GM12878 (cell line): Measurements from ENCODE around the gene HDAC8. TPM values are rescaled to one million over a fixed set of nuclear protein-coding genes. Genes with fewer than 3 reads are reported as not detected.

Source experiments
- ATAC-seq: fragments of 200-7000 bp; cut with Tn5 transposase; 3 replicates; pipeline ENCODE4 v1.9.1; 2020; ENCODE audit warnings: mild to moderate bottlenecking, moderate library complexity
- BruUV-seq: library from RNA; stranded (reverse); fragments of 400-500 nt; replicated peaks from 2 replicates; lab custom pipeline; 2021; lab: Mats Ljungman, UMichigan
- CTCF ChIA-PET: fragments of 300-600 bp; sonication (Branson Sonifier 250); formaldehyde crosslinking; extraction: SDS; loops from one replicate; lab custom pipeline; 2021; ENCODE audit warnings: inconsistent platforms; lab: Yijun Ruan, JAX
- POLR2A ChIA-PET: fragments of 350-600 bp; formaldehyde crosslinking; extraction: SDS; loops from one replicate; lab custom pipeline; 2021; ENCODE audit warnings: inconsistent platforms; lab: Charles Lee
- RAD21 ChIA-PET: fragments of 300-600 bp; sonication (Branson Sonifier 250); formaldehyde crosslinking; loops from one replicate; lab custom pipeline; 2023; ENCODE audit warnings: antibody characterized with exemption; ENCODE audit not compliant: unreplicated experiment; lab: Charles Lee
- SMC1A ChIA-PET: fragments of 300-600 bp; sonication (Branson Sonifier 250); formaldehyde crosslinking; loops from one replicate; lab custom pipeline; 2023; ENCODE audit not compliant: unreplicated experiment, uncharacterized antibody; lab: Charles Lee
- DNase-seq: peaks from one replicate; pipeline ENCODE4 v3.0.0-alpha.2; 2011; ENCODE audit warnings: low read depth, low spot score
- FAIRE-seq: peaks from 3 replicates; lab custom pipeline; 2011; peaks lifted over from hg19 to GRCh38; lab: Jason Lieb, UNC
- H2AFZ ChIP-seq: 2 replicates; pipeline ENCODE4 v1.6.0; 2011; ENCODE audit warnings: low read depth, low read length, control low read depth; ENCODE audit not compliant: control insufficient read depth
- H3K27ac ChIP-seq: 2 replicates; pipeline ENCODE4 v1.5.1; 2011; ENCODE audit warnings: control low read depth; ENCODE audit not compliant: control insufficient read depth, insufficient read depth
- H3K27me3 ChIP-seq, 2 experiments: replicated peaks in 1 of 2; 2 replicates each; pipeline versions ENCODE4 v1.6.0 to v1.6.1; 2011; ENCODE audit warnings: low read length in 1 of 2; ENCODE audit not compliant: control insufficient read depth in 2 of 2, insufficient read depth in 2 of 2
- H3K36me3 ChIP-seq, 2 experiments: 2 replicates each; pipeline ENCODE4 v1.5.1; 2011; ENCODE audit warnings: low read length in 1 of 2; ENCODE audit not compliant: control insufficient read depth in 2 of 2, insufficient read depth in 2 of 2
- H3K4me1 ChIP-seq: 2 replicates; pipeline ENCODE4 v1.6.1; 2011; ENCODE audit warnings: mild to moderate bottlenecking, low read length, moderate library complexity, mixed read lengths; ENCODE audit not compliant: control insufficient read depth, insufficient read depth
- H3K4me2 ChIP-seq: 2 replicates; pipeline ENCODE4 v1.6.0; 2011; ENCODE audit warnings: control low read depth; ENCODE audit not compliant: control insufficient read depth, insufficient read depth
- H3K4me3 ChIP-seq: fragments of 200-600 bp; sonication (generic); 2 replicates; pipeline ENCODE4 v1.5.1; 2016
- H3K79me2 ChIP-seq: 2 replicates; pipeline ENCODE4 v1.6.0; 2011; ENCODE audit warnings: low read length; ENCODE audit not compliant: control insufficient read depth, insufficient read depth
- H3K9ac ChIP-seq: 2 replicates; pipeline ENCODE4 v1.8.0; 2011; ENCODE audit warnings: low read length, control low read depth, mixed read lengths; ENCODE audit not compliant: control insufficient read depth, insufficient read depth
- H3K9me3 ChIP-seq: replicated peaks from 3 replicates; pipeline ENCODE4 v1.5.1; 2011; ENCODE audit warnings: mild to moderate bottlenecking, low read length; ENCODE audit not compliant: control insufficient read depth, insufficient read depth
- H4K20me1 ChIP-seq: 2 replicates; pipeline ENCODE4 v1.6.0; 2011; ENCODE audit not compliant: control insufficient read depth, insufficient read depth
- CBX3 ChIP-seq: fragments of 200-600 bp; sonication (generic); IDR thresholded peaks from 2 replicates; pipeline ENCODE4 v1.6.1; 2016; ENCODE audit warnings: low read depth, borderline replicate concordance
- IKZF2 ChIP-seq, 2 experiments: fragments of 450-650 bp; IDR thresholded peaks; 2 replicates each; pipeline ENCODE4 v1.6.1; 2017; ENCODE audit warnings: mild to moderate bottlenecking in 2 of 2, moderate library complexity in 2 of 2
- MTA2 ChIP-seq: fragments of 450-650 bp; IDR thresholded peaks from 2 replicates; pipeline ENCODE4 v1.6.1; 2016; ENCODE audit warnings: low read depth, mild to moderate bottlenecking, moderate library complexity
- NBN ChIP-seq: fragments of 450-650 bp; IDR thresholded peaks from 2 replicates; pipeline ENCODE4 v1.6.1; 2016
- NR2C2 ChIP-seq: IDR thresholded peaks from 2 replicates; pipeline ENCODE4 v1.6.1; 2011; ENCODE audit warnings: borderline replicate concordance, low read depth; ENCODE audit not compliant: control insufficient read depth, insufficient read length
- RCOR1 ChIP-seq: conservative IDR thresholded peaks from 2 replicates; pipeline ENCODE4 v1.6.1; 2012; ENCODE audit warnings: low read depth, low read length, improper control_type of control experiment
- SMC3 ChIP-seq: IDR thresholded peaks from 2 replicates; pipeline ENCODE4 v1.6.1; 2011; ENCODE audit warnings: low read length, improper control_type of control experiment, borderline replicate concordance
- TCF12 ChIP-seq: IDR thresholded peaks from 2 replicates; pipeline ENCODE4 v1.6.1; 2011; ENCODE audit warnings: low read depth, mild to moderate bottlenecking, low read length
- YBX1 ChIP-seq: fragments of 450-650 bp; IDR thresholded peaks from 2 replicates; pipeline ENCODE4 v1.6.1; 2016; ENCODE audit warnings: antibody characterized with exemption
- YY1 ChIP-seq: IDR thresholded peaks from 2 replicates; pipeline ENCODE4 v1.6.1; 2011; ENCODE audit warnings: low read depth, mild to moderate bottlenecking, low read length
- WGBS: methylation state at CpG from one replicate; pipeline ENCODE4 v1.1.6; 2016; ENCODE audit warnings: low lambda C conversion rate; ENCODE audit not compliant: insufficient replicate concordance, insufficient coverage; ENCODE audit errors: missing lambda C conversion rate; 5-methylcytosine and 5-hydroxymethylcytosine counted together
- in situ Hi-C: fragments of 300-500 bp; cut with MboI; formaldehyde crosslinking; loops from 9 replicates; pipeline ENCODE4 v1.14.3; 2018; ENCODE audit warnings: mixed read lengths
- intact Hi-C: fragments of 100-400 bp; cut with micrococcal nuclease; formaldehyde crosslinking; loops from one replicate; pipeline ENCODE4 v1.14.2; 2022; ENCODE audit not compliant: unreplicated experiment
- polyA plus RNA-seq, 11 experiments: library from polyadenylated mRNA; depleted of rRNA in 4 of 11; unstranded in 6 of 11; stranded (reverse) in 5 of 11; fragments of >200 nt; fragmentation: Nextera tagmentation in 4 of 11; fragmentation: Illumina TruSeq in 1 of 11; extraction: Ambion mirVana in 4 of 11; extraction: Trizol in 1 of 11; gene quantifications; 1 replicate in 1 of 11; 2 replicates in 10 of 11; pipeline versions ENCODE4 v1.2.1 to v1.2.3, GENCODE V29; 2011 to 2016; ENCODE audit warnings: inconsistent platforms in 2 of 11, missing spikeins in 2 of 11, low read depth in 1 of 11
- total RNA-seq, 4 experiments: library from RNA; depleted of rRNA in 3 of 4; stranded (reverse); fragments of >200 nt in 3 of 4; fragmentation: Illumina TruSeq in 1 of 4; extraction: Trizol in 1 of 4; gene quantifications; 2 replicates each; pipeline versions ENCODE4 v1.2.1 to v1.2.3, GENCODE V29; 2013 to 2021
- TF ChIP-seq, protein P1 (sequence below): IDR thresholded peaks from 2 replicates; pipeline ENCODE4 v1.6.1; 2011; ENCODE audit warnings: borderline replicate concordance, low read depth, mild to moderate bottlenecking, moderate library complexity, low read length; ENCODE audit not compliant: insufficient read depth, poor library complexity, severe bottlenecking
- TF ChIP-seq, protein P2 (sequence below): IDR thresholded peaks from 2 replicates; pipeline ENCODE4 v1.6.1; 2011; ENCODE audit warnings: mild to moderate bottlenecking, low read depth, low read length, moderate library complexity; ENCODE audit not compliant: insufficient replicate concordance

Gene HDAC8
- total and polyA plus RNA-seq, 10 of the 15 experiments (the other 5 are each of a cell fraction or from before 2014, with no cell fraction given) = 18.1 to 34.7 (median 29.1) TPM

DNA sequence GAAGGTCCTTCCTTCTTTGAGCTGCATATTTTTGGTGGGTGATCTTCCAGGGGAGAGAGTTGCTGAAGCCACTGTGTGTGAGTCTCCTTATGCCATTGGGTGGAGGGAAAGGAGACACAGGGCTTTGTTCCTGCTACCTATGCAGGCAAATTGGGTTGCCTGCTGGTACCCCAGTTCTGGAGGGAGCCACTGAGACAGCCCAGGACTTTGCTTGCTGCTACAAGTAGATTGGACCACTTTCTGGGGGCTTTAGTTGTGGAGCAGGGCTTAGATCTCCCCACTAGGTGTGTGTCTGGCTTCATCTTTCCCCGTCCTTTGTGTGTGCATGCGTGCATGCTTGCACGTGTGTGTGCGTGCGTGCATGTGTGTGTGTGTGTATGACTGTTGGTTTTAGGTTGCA, 276.9 kb downstream of the HDAC8 start:
- FAIRE-seq = no peak
- in situ Hi-C loops (no loop called here), intact Hi-C loops (no loop called here)
- no peak overlapping the region for H3K4me2 ChIP-seq
- no peaks in the 10 kb centered on the region for H3K36me3 ChIP-seq
- no peaks in the 10 kb centered on the region for H3K9me3 ChIP-seq
- H4K20me1 ChIP-seq = no peaks in the 10 kb centered on the region
- H3K27ac ChIP-seq = no peak overlapping the region
- no TSS peak for BruUV-seq
- POLR2A ChIA-PET = no interaction called here
- H3K9ac ChIP-seq = no peak overlapping the region
- RAD21 ChIA-PET = no interaction called here
- TF ChIP-seq, protein P1, sequence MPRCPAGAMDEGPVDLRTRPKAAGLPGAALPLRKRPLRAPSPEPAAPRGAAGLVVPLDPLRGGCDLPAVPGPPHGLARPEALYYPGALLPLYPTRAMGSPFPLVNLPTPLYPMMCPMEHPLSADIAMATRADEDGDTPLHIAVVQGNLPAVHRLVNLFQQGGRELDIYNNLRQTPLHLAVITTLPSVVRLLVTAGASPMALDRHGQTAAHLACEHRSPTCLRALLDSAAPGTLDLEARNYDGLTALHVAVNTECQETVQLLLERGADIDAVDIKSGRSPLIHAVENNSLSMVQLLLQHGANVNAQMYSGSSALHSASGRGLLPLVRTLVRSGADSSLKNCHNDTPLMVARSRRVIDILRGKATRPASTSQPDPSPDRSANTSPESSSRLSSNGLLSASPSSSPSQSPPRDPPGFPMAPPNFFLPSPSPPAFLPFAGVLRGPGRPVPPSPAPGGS = no peak
- no peak for TF ChIP-seq YY1
- no peak for TF ChIP-seq MTA2
- TF ChIP-seq SMC3 = no peak
- TF ChIP-seq NBN = no peak
- TF ChIP-seq RCOR1 = no peak
- no peak for TF ChIP-seq IKZF2 (IDR thresholded peaks at IDR 0.05)
- no peak for TF ChIP-seq CBX3
- TF ChIP-seq YBX1 = no peak
- TF ChIP-seq TCF12 = no peak
- TF ChIP-seq, protein P2, sequence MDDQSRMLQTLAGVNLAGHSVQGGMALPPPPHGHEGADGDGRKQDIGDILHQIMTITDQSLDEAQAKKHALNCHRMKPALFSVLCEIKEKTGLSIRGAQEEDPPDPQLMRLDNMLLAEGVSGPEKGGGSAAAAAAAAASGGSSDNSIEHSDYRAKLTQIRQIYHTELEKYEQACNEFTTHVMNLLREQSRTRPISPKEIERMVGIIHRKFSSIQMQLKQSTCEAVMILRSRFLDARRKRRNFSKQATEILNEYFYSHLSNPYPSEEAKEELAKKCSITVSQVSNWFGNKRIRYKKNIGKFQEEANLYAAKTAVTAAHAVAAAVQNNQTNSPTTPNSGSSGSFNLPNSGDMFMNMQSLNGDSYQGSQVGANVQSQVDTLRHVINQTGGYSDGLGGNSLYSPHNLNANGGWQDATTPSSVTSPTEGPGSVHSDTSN = no peak
- TF ChIP-seq NR2C2 = no peak
- H3K27me3 ChIP-seq = peaks cover 0 to 3% of the 10 kb centered on the region in 2 experiments
- no peak overlapping the region for H3K4me3 ChIP-seq
- no peaks in the 10 kb centered on the region for H3K4me1 ChIP-seq
- H2AFZ ChIP-seq = no peak overlapping the region
- WGBS = 44% methylated on average over 5 of the region's 5 CpGs
- no peak for DNase-seq
- SMC1A ChIA-PET = no interaction called here
- no peak for ATAC-seq
- CTCF ChIA-PET = no interaction called here
- no peaks in the 10 kb centered on the region for H3K79me2 ChIP-seq
